ENCODE measurements around the gene TRPM3.

Gene TRPM3

GRCh38 chr9:70551801-70552200 lies 569.6 kb downstream of the TRPM3 start:
- Histone ChIP-seq H3K4me1 (ENCODE audit: control insufficient read depth in 1 of 2, insufficient read depth in 2 of 2, low read length in 2 of 2) (no peaks in the 10 kb centered on the region), H3K27me3 (ENCODE audit: insufficient read depth, low read length) (no peaks in the 10 kb centered on the region), H3K79me2 (ENCODE audit: control insufficient read depth, insufficient read depth, low read length, poor library complexity) (no peaks in the 10 kb centered on the region), H4K12ac (ENCODE audit: low read depth, low read length) (no peak overlapping the region), H3K36me3 (ENCODE audit: control insufficient read depth in 1 of 2, insufficient read depth in 2 of 2, low read length in 2 of 2) (no peaks in the 10 kb centered on the region), H3K4ac (ENCODE audit: low read depth, low read length) (no peak overlapping the region), H2BK5ac (ENCODE audit: low read depth, low read length, poor library complexity) (no peak overlapping the region), H3K4me2 (ENCODE audit: low read length) (no peak overlapping the region), H3K9ac (ENCODE audit: low read length) (no peak overlapping the region), H3K79me1 (ENCODE audit: low read length) (no peaks in the 10 kb centered on the region), H2AK5ac (ENCODE audit: low read length) (no peak overlapping the region), H3K27ac (ENCODE audit: low read depth, low read length) (no peak overlapping the region), H3K9me3 (ENCODE audit: insufficient read depth, low read depth, low read length) (peaks cover 2% of the 10 kb centered on the region), H2BK120ac (ENCODE audit: insufficient read depth, low read length, poor library complexity) (no peak overlapping the region), H2BK12ac (ENCODE audit: low read length) (no peak overlapping the region), H4K8ac (ENCODE audit: low read depth, low read length) (no peak overlapping the region), H3K23ac (ENCODE audit: low read length) (no peak overlapping the region), H3K18ac (ENCODE audit: low read length) (no peak overlapping the region), H3K4me3 (ENCODE audit: low read depth, low read length) (no peak overlapping the region), H3K14ac (ENCODE audit: low read length) (no peak overlapping the region), H4K91ac (ENCODE audit: low read depth, low read length) (no peak overlapping the region), H2AFZ (ENCODE audit: insufficient read depth, low read length, poor library complexity) (no peak overlapping the region)
- DNase-seq: no peak
- no CpG with 5 or more reads among the region's 3 CpGs for WGBS (ENCODE audit: extremely low coverage, insufficient coverage, insufficient read length)

- no peak overlapping the region for H4K91ac ChIP-seq (ENCODE audit: low read depth, low read length)
- H4K12ac ChIP-seq (ENCODE audit: low read depth, low read length): no peak overlapping the region
- H3K79me1 ChIP-seq (ENCODE audit: low read length): no peaks in the 10 kb centered on the region
- no peak overlapping the region for H2BK12ac ChIP-seq (ENCODE audit: low read length)
- H3K14ac ChIP-seq (ENCODE audit: low read length): no peak overlapping the region
- H3K79me2 ChIP-seq (ENCODE audit: control insufficient read depth, insufficient read depth, low read length, poor library complexity): no peaks in the 10 kb centered on the region
- no peak overlapping the region for H2BK5ac ChIP-seq (ENCODE audit: low read depth, low read length, poor library complexity)
- no peak overlapping the region for H3K27ac ChIP-seq (ENCODE audit: low read depth, low read length)
- H3K4ac ChIP-seq (ENCODE audit: low read depth, low read length): no peak overlapping the region
- no peak overlapping the region for H3K18ac ChIP-seq (ENCODE audit: low read length)
- no peaks in the 10 kb centered on the region for H3K36me3 ChIP-seq (ENCODE audit: control insufficient read depth in 1 of 2, insufficient read depth in 2 of 2, low read length in 2 of 2)
- H3K4me3 ChIP-seq (ENCODE audit: low read depth, low read length): no peak overlapping the region
- H2AFZ ChIP-seq (ENCODE audit: insufficient read depth, low read length, poor library complexity): no peak overlapping the region
- H3K9me3 ChIP-seq (ENCODE audit: insufficient read depth, low read depth, low read length): peaks cover 2% of the 10 kb centered on the region
- H3K4me2 ChIP-seq (ENCODE audit: low read length): no peak overlapping the region
- no peaks in the 10 kb centered on the region for H3K27me3 ChIP-seq (ENCODE audit: insufficient read depth, low read length)
- no peak overlapping the region for H2BK120ac ChIP-seq (ENCODE audit: insufficient read depth, low read length, poor library complexity)
- no peak overlapping the region for H2AK5ac ChIP-seq (ENCODE audit: low read length)
- H4K8ac ChIP-seq (ENCODE audit: low read depth, low read length): no peak overlapping the region
- WGBS (ENCODE audit: extremely low coverage, insufficient coverage, insufficient read length): no CpG with 5 or more reads among the region's 4 CpGs
- H3K23ac ChIP-seq (ENCODE audit: low read length): no peak overlapping the region
- no peaks in the 10 kb centered on the region for H3K4me1 ChIP-seq (ENCODE audit: control insufficient read depth in 1 of 2, insufficient read depth in 2 of 2, low read length in 2 of 2)
- no peak for DNase-seq
- no peak overlapping the region for H3K9ac ChIP-seq (ENCODE audit: low read length)
Observed at GRCh38 chr9:70551396-70551795, 570.0 kb downstream of the TRPM3 start.

GRCh38 chr9:70549926-70550325 lies 571.5 kb downstream of the TRPM3 start:
- H3K27ac ChIP-seq (ENCODE audit: low read depth, low read length): no peak overlapping the region
- H2AK5ac ChIP-seq (ENCODE audit: low read length): no peak overlapping the region
- no peak overlapping the region for H3K4me2 ChIP-seq (ENCODE audit: low read length)
- H4K12ac ChIP-seq (ENCODE audit: low read depth, low read length): no peak overlapping the region
- no peak overlapping the region for H2BK12ac ChIP-seq (ENCODE audit: low read length)
- H3K9ac ChIP-seq (ENCODE audit: low read length): no peak overlapping the region
- no peak overlapping the region for H4K91ac ChIP-seq (ENCODE audit: low read depth, low read length)
- H2BK5ac ChIP-seq (ENCODE audit: low read depth, low read length, poor library complexity): no peak overlapping the region
- no peak for DNase-seq
- no peak overlapping the region for H4K8ac ChIP-seq (ENCODE audit: low read depth, low read length)
- no peak overlapping the region for H2BK120ac ChIP-seq (ENCODE audit: insufficient read depth, low read length, poor library complexity)
- no peak overlapping the region for H3K14ac ChIP-seq (ENCODE audit: low read length)
- no peak overlapping the region for H3K23ac ChIP-seq (ENCODE audit: low read length)
- no peak overlapping the region for H3K4me3 ChIP-seq (ENCODE audit: low read depth, low read length)
- peaks cover 2% of the 10 kb centered on the region for H3K9me3 ChIP-seq (ENCODE audit: insufficient read depth, low read depth, low read length)
- H3K27me3 ChIP-seq (ENCODE audit: insufficient read depth, low read length): no peaks in the 10 kb centered on the region
- H3K79me2 ChIP-seq (ENCODE audit: control insufficient read depth, insufficient read depth, low read length, poor library complexity): no peaks in the 10 kb centered on the region
- no CpG with 5 or more reads among the region's 1 CpG for WGBS (ENCODE audit: extremely low coverage, insufficient coverage, insufficient read length)
- no peak overlapping the region for H2AFZ ChIP-seq (ENCODE audit: insufficient read depth, low read length, poor library complexity)
- no peaks in the 10 kb centered on the region for H3K36me3 ChIP-seq (ENCODE audit: control insufficient read depth in 1 of 2, insufficient read depth in 2 of 2, low read length in 2 of 2)
- no peaks in the 10 kb centered on the region for H3K4me1 ChIP-seq (ENCODE audit: control insufficient read depth in 1 of 2, insufficient read depth in 2 of 2, low read length in 2 of 2)
- no peaks in the 10 kb centered on the region for H3K79me1 ChIP-seq (ENCODE audit: low read length)
- no peak overlapping the region for H3K18ac ChIP-seq (ENCODE audit: low read length)
- H3K4ac ChIP-seq (ENCODE audit: low read depth, low read length): no peak overlapping the region

GRCh38 chr9:70542311-70542931 lies 579.0 kb downstream of the TRPM3 start:
- Histone ChIP-seq H3K27me3 (ENCODE audit: insufficient read depth, low read length) (no peaks in the 10 kb centered on the region), H3K4me3 (ENCODE audit: low read depth, low read length) (no peak overlapping the region), H4K91ac (ENCODE audit: low read depth, low read length) (no peak overlapping the region), H3K27ac (ENCODE audit: low read depth, low read length) (no peak overlapping the region), H3K9me3 (ENCODE audit: insufficient read depth, low read depth, low read length) (no peaks in the 10 kb centered on the region), H2BK120ac (ENCODE audit: insufficient read depth, low read length, poor library complexity) (no peak overlapping the region), H2AK5ac (ENCODE audit: low read length) (no peak overlapping the region), H3K4ac (ENCODE audit: low read depth, low read length) (no peak overlapping the region), H2AFZ (ENCODE audit: insufficient read depth, low read length, poor library complexity) (no peak overlapping the region), H3K4me2 (ENCODE audit: low read length) (no peak overlapping the region), H4K8ac (ENCODE audit: low read depth, low read length) (no peak overlapping the region), H3K36me3 (ENCODE audit: control insufficient read depth in 1 of 2, insufficient read depth in 2 of 2, low read length in 2 of 2) (no peaks in the 10 kb centered on the region), H2BK12ac (ENCODE audit: low read length) (no peak overlapping the region), H3K18ac (ENCODE audit: low read length) (no peak overlapping the region), H2BK5ac (ENCODE audit: low read depth, low read length, poor library complexity) (no peak overlapping the region), H3K9ac (ENCODE audit: low read length) (no peak overlapping the region), H3K23ac (ENCODE audit: low read length) (no peak overlapping the region), H4K12ac (ENCODE audit: low read depth, low read length) (no peak overlapping the region), H3K79me1 (ENCODE audit: low read length) (no peaks in the 10 kb centered on the region), H3K79me2 (ENCODE audit: control insufficient read depth, insufficient read depth, low read length, poor library complexity) (no peaks in the 10 kb centered on the region), H3K14ac (ENCODE audit: low read length) (no peak overlapping the region), H3K4me1 (ENCODE audit: control insufficient read depth in 1 of 2, insufficient read depth in 2 of 2, low read length in 2 of 2) (no peaks in the 10 kb centered on the region)
- no peak for DNase-seq
- WGBS (ENCODE audit: extremely low coverage, insufficient coverage, insufficient read length): no CpG with 5 or more reads among the region's 3 CpGs
